ENCODE measurements around the gene PCDHAC1.
A peak's percentile ranks its signal among the peaks of the same experiment; 100 is the strongest.
"Not testable (repeated sequence)": the region's sequence is repeated elsewhere in the genome, so short reads cannot be mapped to it uniquely, and the experiment has no call there.

PCDHAC1 gene
- total RNA-seq: 0 to 0.16 (median 0) reads per million in 18 experiments

- DNase-seq: no peak
Observed at GRCh38 chr5:140925806-140926442, at the start of gene PCDHAC1. TSS of gene PCDHAC1 (plus strand) at chr5:140926299. CDS start at chr5:140926893, 594 bp downstream.

DNA sequence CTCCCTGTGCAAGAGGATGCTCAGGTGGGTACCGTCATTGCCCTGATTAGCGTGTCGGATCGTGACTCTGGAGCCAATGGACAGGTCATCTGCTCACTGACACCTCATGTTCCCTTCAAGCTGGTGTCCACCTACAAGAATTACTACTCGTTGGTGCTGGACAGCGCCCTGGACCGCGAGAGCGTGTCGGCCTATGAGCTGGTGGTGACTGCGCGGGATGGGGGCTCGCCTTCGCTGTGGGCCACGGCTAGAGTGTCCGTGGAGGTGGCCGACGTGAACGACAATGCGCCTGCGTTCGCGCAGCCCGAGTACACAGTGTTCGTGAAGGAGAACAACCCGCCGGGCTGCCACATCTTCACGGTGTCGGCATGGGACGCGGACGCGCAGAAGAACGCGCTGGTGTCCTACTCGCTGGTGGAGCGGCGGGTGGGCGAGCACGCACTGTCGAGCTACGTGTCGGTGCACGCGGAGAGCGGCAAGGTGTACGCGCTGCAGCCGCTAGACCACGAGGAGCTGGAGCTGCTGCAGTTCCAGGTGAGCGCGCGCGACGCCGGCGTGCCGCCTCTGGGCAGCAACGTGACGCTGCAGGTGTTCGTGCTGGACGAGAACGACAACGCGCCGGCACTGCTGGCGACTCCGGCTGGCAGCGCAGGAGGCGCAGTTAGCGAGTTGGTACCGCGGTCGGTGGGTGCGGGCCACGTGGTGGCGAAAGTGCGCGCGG is 49.4 kb upstream of the PCDHAC1 start:
- DNase-seq: not testable (repeated sequence)

DNA sequence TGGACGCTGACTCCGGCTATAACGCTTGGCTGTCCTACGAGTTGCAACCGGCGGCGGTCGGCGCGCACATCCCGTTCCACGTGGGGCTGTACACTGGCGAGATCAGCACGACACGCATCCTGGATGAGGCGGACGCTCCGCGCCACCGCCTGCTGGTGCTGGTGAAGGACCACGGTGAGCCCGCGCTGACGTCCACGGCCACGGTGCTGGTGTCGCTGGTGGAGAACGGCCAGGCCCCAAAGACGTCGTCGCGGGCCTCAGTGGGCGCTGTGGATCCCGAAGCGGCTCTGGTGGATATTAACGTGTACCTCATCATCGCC is 48.9 kb upstream of the PCDHAC1 start:
- no peak for DNase-seq

GRCh38 chr5:140881889-140882590 is 44.1 kb upstream of the PCDHAC1 start, which contains the start of gene PCDHA13:
TSS of gene PCDHA13 (plus strand) at chr5:140882124. CDS start at chr5:140882269, 145 bp downstream.
- no peak for DNase-seq

DNA sequence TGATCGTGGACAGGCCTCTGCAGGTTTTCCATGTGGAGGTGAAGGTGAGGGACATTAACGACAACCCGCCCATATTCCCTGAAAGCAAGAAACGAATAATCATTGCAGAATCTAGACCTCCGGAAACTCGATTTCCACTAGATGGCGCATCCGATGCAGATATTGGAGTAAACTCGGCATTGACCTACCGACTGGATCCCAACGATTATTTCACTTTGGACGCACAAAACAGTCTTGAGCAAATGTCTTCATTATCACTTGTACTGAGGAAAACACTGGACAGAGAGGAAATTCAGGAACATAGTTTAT is 43.6 kb upstream of the PCDHAC1 start:
- no peak for DNase-seq

GRCh38 chr5:140883373-140883772 is 42.7 kb upstream of the PCDHAC1 start:
- DNase-seq: no peak

- no peak for DNase-seq
Observed at GRCh38 chr5:140883927-140884697, 42.0 kb upstream of the PCDHAC1 start.

GRCh38 chr5:140916325-140916724 is 9.8 kb upstream of the PCDHAC1 start:
- no peak for DNase-seq

GRCh38 chr5:140923601-140924000 is 2.5 kb upstream of the PCDHAC1 start:
- no peak for DNase-seq

GRCh38 chr5:140926443-140927227 is 536 bp downstream of the PCDHAC1 start:
- DNase-seq: peak in 1 of 2 donors; percentile 0

GRCh38 chr5:140927228-140927573 is 1.1 kb downstream of the PCDHAC1 start:
- DNase-seq: no peak

DNA sequence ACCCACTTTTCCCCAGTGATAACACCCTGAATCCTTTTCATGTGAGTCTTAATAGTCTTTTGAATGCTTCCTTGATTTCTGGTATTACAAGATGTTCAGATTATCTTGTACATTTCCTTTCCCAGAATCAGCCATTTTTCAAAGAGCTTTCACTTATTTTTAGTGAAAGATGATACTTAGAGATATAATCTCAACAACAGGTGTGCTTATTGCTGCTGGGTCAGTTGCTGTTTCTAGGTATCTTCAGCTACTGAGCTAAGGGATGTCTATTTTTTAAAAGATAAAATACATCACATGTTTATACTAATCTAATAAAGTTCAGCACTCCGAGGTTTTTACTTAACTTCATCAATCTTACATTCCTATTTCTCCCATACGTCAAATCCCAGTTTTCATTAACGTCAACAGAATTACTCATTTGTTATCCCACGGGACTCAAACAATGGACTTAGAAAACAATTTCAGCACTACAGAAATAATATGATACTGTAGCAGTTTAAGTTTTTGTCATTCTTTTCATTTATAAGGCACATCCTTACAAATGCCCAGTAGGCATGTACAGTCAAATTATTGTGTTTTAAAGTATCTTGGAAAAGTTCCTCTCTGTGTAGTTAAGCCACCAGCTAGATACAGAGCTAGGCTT is 9.0 kb downstream of the PCDHAC1 start:
- DNase-seq: no peak

DNA sequence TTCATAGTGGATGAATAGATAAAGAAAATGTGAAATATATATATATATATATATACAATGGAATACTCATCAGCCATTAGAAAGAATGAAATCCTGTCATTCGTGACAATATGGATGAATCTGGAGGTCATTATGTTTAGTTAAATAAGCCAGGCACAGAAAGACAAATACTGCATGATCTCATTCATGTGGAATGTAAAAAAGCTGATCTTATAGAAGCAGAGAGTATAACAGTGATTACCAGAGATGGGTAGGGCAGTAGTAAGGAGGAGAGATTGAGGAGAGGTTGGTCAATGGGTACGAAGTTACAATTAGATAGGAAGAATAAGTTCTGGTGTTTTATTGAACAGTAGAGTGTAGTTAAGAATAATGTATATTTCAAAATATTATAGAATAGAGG is 20.5 kb downstream of the PCDHAC1 start:
- no peak for DNase-seq

DNA sequence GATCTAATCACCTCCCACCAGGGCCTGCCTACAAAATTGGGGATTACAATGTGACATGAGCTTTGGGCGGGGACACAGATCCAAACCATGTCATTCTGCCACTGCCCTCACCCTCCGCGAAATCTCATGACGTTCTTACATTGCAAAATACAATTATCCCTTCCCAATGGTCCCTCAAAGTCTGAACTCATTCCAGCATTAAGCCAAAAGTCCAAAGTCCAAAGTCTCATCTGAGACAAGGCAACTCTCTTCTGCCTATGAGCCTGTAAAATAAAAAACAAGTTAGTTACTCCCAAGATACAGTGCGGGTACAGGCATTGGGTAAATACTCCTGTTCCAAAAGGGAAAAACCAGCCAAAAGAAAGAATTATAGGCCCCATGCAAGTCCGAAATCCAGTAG is 25.5 kb downstream of the PCDHAC1 start:
- no peak for DNase-seq

DNA sequence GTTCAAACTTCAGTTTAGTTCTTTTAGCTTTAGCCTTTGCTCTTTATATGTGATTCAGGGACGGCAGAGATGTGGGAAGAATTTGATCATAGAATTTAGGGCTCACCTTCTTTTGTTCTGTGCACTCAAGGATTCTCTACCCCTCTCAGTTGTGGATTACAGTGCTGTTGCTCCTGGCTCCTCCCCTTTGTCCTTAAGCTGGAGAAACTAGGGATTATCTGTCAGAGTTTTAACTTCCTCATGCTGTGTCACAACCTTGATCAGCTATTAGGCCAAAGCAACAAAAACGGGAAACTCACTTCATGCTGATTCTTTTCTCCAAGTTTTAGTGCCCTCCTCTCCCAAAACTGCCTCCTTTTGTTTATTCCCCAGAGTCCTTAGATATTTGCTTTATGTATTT is 27.1 kb downstream of the PCDHAC1 start:
- no peak for DNase-seq

DNA sequence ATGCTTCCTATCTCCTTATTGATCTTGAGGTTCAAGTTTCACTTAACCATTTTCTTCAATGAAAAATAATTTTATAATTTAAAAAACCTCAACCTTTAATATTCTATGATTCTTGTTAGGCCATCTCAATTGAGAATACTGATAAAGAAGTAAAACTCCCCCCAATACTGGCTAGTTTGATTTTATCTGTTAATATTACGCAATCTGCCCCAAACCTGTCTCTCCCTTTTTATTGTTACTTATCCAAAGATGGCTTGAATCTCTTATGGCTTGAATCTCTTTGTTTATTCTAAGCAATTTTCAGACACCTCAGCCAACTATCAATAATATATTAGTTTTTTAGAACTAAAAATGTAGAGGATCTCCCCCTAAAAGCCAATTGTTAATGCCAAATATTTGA is 36.1 kb downstream of the PCDHAC1 start:
- no peak for DNase-seq

- no peak for DNase-seq
Observed at GRCh38 chr5:140964356-140964755, 38.3 kb downstream of the PCDHAC1 start.

DNA sequence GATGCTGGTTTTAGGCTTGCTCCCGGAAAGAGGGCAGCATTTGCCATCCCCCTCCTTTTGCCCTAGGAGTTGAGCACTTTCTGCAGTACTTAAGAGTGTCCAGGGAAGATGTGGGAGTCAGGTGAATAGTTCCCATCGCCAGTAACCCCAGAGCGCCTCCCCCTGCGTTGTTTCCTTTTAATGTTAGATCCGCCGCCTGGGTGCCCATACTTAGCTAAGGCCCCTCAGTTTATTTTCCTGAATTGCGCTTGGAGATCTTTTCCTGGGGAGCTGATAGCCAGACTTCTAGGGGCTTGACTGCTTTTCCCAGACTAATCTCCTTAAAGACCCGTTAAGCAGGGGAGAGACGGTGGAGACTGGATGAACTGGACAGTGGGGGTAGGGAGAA is 39.8 kb downstream of the PCDHAC1 start:
- DNase-seq: no peak

DNA sequence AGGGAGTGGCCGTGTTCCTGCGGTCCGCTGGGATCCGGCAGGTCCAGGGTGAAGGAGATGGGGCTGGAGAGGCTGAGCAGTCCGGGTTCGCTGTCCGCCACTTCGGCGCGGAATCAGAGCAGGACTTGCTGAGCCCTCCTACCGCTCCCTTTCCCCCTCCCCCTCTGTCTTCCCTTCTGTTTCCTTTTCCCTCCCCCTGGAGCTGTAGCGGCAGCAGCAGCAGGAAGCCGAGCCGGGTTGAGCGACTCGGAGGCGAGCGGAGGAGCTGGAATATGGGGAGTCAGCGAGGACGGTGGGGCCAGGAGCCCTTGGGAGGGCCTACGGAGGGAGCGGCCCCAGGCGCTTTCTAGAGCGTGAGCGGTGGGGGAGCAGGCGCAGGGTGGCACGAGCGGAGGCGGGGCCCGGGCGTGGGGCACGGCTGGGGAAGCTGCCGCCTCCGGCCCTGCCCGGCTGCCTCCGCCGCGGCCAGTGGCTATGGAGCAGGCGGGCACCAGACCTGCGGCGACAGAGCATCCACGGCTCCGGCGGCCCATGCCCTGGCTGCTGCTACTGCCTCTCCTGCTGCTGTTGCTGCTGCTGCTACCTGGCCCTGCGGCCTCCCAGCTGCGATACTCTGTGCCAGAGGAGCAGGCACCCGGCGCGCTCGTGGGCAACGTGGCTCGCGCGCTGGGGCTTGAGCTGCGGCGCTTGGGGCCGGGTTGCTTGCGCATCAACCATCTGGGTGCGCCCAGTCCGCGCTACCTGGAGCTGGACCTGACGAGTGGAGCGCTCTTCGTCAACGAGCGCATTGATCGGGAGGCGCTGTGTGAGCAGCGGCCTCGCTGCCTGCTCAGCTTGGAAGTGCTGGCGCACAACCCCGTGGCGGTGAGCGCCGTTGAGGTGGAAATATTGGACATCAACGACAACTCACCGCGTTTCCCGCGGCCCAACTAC is 40.5 kb downstream of the PCDHAC1 start, which contains the start of gene PCDHAC2:
PCDHAC2 (plus strand) TSS at position 184 of the 933 bp plus-strand sequence; CDS start at position 475, 291 bp downstream.
- DNase-seq: no peak

DNA sequence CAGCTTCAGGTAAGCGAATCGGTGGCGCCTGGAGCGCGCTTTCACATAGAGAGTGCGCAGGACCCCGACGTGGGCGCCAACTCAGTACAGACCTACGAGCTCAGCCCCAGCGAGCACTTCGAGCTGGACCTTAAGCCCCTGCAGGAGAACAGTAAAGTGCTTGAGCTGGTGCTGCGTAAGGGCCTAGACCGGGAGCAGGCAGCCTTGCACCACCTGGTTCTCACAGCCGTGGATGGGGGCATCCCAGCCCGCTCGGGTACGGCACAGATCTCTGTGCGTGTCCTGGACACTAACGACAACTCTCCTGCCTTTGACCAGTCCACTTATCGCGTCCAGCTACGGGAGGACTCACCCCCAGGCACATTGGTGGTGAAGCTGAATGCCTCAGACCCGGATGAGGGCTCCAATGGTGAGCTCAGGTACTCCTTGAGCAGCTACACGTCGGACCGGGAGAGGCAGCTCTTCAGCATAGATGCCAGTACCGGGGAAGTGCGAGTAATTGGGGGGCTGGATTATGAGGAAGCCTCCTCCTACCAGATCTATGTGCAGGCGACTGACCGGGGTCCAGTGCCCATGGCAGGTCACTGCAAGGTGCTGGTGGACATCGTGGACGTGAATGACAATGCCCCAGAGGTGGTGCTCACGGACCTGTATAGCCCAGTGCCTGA is 41.3 kb downstream of the PCDHAC1 start:
- no peak for DNase-seq

All from inflammatory macrophage (primary cell).